ENCODE results near the gene FAT1.

Gene FAT1

DNA sequence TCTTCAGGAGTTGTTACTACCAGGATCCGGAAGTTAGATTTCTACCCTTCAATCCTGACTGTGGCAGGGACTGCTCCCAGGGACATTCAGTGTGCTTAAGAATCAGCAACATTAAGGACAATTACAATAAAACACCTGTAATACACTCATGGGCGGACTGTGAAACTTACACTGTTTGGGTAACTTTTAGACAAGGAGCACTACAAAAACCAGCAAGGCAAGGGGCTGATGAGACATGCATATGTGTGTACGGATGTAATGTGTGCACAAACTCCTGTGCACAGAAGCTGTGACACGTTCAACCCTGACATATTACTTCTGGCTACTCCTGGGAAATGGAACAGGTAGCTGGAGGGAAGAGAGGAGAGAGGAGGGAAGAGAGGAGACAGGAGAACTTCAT lies 75.8 kb downstream of the FAT1 start:
- DNase-seq, result no peak

DNA sequence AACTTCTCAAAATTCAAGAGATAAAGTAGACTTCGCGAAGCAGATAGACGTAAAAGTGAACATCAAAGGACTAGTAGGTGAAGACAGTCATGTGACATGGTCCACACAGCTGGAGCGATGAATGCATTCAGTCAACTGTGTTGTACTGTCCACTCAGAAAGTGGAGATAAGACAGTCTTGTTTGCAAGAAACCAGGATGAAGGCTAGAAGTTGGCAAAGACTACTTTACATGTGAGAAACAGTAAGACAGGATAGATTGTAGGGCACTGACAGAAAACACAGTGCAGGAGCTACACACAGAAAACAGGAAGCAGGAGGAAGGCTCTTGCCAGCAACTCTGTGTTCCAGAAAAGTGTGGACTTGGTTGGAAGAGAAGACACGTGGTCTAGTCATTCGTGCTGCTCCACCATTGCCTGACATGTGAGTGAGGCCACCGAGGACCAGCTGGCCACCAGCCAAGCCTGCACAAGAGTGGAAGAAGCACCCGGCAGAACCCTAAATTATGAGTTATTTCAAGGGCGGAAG lies 78.9 kb downstream of the FAT1 start:
- DNase-seq, result no peak

DNA sequence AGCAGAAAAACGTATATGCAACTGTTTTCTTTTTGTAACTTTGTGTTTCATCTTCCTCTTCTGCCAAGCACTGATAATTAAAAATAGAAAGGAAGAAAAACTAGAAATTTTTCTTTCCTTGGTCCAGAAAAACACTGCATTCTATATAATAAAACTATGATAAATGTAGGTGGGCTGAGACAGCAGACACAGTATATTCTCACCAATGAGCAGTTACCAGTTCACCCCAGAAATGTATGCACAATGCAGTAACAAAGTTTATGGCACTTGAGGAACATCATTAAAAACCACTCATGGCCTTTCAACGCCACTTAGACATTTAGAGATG lies 79.4 kb downstream of the FAT1 start:
- no peak for DNase-seq

DNA sequence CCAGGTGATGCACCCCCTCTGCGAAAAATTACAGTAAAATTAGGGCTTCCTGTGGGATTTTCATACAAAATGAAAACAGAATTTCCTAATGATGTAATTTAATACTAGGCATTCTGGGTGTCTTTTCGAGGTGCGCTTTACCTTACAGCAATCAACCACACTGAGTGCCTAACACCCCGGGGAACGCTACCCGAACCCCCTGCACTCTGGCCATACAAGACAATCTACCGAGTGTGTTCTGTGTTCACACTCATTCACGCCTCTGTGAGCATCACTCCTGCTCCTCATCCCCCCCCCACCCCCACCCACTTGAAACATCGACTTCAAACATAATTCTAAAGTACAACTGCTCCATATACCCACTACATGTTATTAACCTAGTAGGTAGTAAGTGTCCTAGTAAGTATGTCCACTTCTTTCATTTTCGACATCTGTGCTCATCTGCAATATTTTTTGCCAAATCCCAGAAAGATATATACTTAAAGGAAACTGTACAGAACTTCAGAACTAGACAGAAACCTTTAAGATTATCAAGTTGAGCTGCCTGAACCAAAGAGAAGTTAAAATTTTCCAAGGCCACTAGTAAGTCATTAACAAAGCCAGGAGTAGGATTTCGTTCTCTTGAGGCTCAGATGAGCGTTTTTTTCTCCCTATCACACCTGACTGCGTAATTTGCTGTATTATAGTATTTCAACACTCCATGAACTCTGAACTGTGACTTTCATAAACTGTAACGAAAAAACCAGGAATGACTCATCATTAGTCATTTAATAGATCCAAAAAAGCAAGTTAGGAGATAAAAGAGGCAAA lies 80.0 kb downstream of the FAT1 start:
- no peak for DNase-seq

DNA sequence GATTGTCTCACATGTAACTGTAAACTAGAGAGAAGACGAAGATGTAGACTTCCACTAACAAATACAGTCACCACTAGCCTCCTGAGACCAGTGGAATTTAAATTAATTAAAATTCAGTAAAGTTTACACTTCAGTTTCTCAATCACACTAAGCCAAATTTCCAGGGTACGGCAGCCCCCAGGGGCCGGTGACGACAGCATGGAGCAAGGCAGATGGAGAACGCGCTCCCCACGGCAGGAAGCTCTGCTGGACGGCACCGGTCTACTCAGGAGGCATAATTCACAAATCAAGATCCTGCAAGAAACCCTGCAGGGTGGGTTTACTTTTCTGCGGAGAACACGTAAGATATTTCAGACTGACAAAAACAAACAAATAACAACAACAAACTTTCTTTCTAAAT lies 80.7 kb downstream of the FAT1 start:
- DNase-seq, result no peak

DNA sequence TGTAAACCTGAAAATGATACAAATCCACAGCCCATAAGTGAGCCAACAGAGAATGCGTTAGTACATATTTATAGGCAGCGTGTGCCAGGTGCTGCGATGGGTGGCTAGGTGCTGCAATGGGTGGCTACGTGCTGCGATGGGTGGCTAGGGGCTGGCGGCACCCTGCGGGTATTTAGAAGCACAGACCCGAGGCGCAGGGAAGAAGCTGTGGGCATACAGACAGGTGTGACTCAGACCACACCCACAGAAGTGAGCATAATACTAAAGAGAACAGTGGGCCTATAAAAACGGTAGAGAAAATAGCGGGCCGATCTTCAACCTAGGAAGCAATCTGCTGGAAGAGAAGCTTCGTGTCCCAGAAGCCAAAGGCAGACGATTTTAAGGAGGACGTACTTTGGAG lies 81.1 kb downstream of the FAT1 start:
- DNase-seq, result no peak

DNA sequence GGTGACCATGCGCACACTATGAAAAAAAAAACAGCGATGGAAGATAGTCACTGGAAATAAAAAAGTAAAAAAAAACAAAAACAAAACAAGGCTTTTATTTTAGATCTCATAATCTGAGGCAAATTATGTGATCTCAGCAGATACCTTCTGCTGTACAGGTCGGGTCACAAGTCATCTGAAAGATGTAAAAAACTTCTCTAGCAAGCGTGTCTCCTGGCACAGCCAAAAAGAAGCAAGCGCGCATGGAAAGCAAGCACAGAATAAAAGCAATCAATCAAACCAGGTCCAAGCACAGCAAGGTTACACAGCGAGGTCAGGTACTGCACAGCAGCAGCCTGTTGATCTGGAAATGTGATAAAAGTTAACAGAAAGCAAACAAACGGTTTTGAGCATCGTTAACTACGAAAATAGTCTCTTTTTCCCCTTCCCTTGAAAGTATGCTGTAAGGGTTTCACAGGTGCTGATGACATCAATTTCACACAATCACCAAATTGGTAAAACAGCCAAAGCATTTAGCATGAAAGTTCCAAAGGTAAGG lies 89.0 kb downstream of the FAT1 start:
- DNase-seq, result no peak

DNA sequence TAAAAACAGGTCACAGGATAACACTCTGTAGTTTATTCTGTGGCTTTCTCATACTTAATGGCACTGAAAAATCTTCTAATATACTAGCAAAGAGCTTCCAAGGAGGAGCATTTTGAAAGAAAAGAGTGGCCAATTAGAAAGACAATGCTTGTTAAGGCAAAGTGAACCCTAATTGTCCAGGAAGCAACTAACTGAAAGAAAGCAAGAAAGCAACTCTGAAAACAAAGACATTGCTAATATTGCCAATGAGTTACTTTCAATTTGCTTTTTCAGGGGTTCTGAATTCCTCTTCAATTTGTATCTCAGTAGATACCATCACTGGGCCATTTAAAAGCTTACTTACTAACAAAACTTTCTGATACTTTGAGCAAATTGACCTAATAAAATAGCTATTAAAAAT lies 89.8 kb downstream of the FAT1 start:
- DNase-seq, result no peak

DNA sequence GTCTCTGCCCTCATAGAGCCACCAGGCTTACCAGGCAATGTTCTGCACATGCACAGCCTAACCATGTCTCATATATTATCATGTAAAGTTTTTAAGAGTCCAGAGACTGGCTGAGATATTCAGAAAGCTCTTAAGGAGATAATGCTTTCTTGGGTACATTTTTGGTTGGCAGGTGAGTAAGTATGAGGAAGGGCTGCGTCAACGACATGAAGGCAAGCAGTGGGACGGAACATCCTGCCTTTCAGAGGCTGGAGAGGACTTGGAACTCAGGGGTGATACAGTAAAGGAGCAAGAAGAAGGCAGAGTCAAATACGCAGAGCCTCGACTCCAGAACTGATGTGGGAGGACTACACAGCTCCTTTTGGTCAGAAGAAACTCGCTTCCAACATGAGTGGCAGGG lies 93.5 kb downstream of the FAT1 start:
- DNase-seq, result no peak

DNA sequence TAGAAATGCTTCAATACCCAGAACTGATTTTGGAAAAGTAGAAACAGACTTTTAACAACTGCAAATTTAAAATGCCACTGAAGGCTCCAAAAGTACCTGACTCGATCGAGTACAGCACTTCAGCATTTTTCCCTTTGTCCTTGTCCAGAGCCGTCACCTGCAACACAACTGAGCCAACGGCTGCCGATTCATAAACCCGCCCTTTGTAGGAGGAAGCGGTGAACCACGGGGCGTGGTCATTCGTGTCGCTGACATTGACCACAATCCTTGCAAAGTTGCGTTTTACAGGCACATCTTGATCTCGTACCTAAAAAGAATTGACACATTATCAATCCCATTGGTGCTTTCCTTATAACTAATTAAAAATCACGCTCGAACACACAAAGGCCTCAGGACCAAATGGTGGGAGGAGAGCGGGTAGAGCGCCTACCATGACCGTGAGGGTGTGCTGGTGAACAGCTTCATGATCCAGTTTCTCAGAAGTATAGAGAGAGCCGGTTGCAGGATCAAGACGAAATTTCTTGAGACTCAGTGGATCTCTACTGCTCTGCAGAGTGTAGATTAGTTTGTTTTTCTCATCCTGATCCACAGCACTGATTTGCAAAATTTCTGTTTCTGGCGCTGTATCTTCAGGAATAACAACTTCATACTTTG lies 95.5 kb downstream of the FAT1 start:
- DNase-seq, result no peak

DNA sequence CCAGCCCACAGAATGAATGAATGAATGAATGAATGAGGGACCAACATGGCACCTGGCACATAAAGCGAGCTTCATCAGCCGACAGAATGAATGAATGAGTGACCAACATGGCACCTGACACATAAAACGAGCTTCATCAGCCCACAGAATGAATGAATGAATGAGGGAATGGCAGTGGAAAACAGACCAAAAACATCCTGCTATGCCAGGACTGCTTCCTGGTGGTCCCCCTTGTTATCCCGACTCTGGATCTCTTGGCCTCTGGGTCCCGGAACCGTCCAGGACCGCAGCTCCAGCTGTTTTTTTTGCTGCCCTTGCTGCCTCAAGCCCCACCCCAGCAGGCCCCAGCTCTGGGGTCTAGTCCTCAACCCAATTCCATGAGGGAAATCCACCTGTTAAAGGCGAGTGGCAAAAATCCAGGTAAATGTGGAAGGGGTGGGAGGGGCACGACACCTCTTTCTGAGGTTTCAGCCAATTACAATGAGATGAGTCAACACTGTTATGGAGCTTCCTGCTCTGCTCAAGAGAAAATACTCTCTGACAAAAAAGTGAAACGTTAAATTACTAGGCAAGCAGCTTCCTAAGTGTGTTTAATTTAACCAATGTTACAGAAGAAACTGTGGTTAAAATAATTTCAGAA lies 96.3 kb downstream of the FAT1 start:
- DNase-seq, result no peak

DNA sequence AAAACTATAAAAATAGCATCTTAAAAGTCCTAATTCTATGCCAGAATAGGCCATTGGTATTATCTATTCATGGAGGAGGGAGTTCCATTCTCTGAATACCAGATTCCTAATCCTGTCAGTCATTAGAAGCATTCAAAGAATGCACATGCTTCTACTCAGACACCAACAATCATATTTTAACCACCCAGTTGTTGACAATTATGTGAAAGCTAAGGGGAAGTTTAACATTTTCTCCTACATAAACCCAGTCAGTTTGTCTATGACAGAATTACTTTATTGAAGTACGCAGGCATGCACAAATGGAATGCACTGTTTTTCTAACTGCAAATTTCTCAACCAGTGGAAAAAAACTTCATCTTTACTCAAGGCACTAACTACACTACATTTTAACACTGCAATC lies 98.7 kb downstream of the FAT1 start:
- no peak for DNase-seq

DNA sequence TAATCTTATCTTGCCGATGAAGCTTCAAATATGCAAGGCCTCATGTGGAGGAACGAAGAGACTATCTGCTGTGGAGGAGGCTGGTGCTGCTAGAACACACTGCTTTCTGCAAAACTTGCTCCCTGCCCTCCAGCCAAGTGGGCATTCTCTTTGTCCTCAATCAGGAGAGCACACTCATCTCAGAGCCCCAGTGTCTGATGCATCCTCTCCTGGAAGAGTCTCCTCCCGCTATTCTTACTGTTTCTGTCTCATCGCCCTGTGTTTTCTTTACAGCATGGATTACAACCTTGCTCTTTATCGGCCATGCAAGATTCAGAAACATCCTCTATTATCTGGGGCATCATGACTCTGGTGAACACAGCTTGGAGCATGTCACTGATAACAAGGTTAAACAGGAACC lies 100.1 kb downstream of the FAT1 start:
- no peak for DNase-seq

DNA sequence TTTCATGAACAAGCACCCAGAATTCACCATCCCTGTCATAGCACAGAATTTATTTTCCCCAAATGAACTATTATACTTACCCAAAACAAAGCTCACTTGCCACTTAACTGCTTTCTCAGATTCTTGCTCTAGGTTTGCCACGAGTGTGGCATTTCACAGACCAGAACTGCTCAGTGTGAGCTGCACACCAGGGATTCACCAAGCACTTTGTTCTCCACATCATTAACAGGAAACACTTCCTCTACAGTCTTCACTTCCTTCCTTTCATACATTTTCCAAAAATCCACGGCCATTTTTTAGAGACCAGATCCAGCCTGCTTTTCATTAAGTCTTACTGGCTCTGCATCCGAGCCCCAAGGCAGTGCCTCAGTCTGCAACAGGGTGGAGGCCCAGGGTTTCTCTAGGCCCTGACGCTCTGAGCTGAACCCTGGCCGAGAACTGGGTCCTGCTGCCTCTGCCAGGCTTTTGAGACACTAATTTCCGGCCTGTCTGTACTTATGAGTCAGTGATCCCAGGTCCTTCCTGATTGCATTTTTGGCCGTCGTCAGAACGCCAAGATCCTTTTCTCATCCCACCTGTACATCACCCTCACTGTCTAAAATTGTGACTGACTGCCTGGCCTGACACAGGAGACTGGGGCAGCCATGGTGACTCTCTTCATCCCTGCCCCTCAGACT lies 100.7 kb downstream of the FAT1 start:
- no peak for DNase-seq

DNA sequence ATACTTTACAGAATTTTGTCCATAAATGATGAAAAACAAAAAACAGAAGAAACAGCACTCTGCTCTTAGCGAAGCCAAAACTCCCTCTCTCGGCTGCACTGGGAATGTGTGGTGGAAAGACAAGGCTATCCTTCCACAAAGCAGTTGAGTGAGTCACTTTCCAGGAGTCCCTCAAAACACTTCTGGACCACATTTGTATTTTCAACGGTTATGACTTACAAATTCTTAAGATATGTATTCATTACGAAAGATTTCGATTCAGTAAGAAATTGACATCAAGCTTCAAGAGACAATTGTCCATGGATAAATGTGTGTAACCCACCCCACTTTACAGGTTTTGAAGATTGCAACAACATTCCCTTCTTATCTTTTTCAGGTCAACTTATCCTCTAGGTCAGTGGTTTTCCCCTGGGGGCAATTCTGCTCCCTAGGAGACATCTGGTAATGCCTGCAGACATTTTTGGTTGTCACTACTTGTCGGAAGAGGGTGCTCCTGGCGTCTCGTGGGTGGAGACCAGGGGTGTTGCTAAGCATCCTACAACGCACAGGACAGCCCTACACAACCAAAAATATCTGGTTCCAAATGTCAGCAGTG lies 101.6 kb downstream of the FAT1 start:
- no peak for DNase-seq

DNA sequence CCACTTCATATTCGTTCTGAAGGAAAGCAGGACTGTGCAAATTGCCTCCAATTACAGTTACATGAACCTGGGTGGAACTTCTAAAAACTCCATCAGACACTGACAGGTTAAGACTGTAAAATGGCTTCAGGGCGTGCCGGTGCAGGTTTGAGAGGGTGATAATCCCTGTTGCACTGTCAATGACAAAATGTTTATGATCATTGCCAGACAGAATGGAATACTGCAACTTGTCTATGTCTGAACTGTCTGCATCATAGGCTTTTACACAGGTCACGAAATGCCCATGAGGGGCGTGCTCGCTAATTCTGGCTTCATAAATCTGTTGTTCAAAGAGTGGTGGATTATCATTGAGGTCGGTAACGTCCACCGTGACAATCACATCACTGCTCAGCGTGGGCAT lies 104.6 kb downstream of the FAT1 start:
- no peak for DNase-seq

DNA sequence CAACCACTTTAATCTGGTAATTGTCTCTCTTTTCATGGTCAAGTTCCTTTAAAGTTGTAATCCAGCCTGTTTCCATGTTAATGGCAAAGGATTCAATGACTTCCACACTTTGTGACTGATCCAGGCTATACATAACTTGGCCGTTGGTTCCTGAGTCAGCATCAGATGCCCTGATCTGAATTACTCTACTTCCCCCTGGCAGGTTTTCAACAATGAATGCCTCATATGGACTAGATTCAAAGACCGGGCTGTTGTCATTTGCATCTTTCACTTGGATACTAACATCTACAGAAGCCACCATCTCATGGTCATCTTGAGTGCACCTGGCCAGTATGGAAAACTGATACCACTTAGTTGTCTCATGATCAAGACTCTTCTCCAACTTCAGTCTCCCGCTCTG lies 105.7 kb downstream of the FAT1 start:
- DNase-seq, result no peak

DNA sequence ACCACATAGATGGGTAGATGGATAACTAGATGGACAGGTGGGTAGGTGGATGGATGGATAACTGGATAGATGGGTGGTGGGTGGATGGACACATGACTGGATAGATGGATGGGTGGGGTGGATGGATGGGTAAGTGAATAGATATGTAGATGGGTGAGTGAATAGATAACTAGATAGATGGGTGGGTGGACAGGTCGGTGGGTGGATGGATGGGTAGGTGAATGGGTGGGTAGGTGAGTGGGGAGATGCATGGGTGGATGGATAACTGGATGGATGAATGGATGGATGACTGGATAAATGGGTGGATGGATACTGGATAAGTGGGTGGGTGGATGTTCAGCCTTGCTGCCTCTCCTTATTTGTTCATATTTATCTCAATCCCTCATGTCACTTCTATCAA lies 116.2 kb downstream of the FAT1 start:
- no peak for DNase-seq

DNA sequence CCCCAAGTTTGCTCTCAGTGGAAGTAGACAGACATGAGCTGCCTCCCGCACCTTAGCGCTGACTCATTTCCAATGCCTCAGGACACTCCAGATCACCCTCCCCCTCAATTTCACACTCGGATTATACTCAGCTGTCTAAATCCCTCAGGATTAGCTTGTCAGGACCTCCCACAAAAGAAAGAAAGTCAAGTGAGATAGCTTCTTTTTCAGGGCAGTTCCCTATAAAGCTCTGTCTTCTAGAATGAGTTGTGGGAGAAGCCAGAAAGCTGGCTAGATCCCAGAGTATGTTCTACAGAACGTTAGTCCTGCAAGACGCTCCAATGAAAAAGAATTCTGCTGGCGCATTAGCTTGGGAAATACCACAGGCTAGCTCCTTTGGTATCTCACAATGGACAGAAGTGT lies 117.1 kb downstream of the FAT1 start:
- DNase-seq, result no peak

DNA sequence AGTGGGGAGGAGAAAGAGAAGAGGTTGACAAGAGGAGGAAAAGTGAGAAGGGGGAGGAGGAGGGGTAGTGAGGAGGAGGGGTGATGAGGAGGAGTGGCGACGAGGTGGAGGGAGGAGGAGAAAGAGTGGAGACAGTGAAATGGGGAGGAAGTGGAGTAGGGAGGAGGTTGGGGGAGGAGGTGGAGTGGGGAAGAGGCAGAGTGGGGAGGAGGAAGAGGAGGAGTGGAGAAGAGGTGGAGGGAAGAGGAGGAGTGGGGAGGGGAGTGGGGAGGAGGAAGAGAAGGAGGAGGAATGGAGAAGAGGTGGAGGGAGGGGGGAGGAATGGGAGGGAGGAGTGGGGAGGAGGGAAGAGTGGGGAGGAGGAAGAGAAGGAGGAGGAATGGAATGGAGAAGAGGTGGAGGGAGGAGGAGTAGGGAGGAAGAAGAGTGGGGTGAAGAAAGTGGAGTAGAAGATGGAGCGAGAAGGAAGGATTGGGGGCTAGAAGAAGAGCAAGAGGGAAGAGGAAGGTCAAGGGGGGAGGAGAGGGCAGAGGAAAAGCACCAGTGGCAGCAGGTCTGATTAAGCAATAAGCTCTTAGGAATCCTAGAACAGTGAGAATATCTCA lies 118.3 kb downstream of the FAT1 start:
- DNase-seq, result no peak

DNA sequence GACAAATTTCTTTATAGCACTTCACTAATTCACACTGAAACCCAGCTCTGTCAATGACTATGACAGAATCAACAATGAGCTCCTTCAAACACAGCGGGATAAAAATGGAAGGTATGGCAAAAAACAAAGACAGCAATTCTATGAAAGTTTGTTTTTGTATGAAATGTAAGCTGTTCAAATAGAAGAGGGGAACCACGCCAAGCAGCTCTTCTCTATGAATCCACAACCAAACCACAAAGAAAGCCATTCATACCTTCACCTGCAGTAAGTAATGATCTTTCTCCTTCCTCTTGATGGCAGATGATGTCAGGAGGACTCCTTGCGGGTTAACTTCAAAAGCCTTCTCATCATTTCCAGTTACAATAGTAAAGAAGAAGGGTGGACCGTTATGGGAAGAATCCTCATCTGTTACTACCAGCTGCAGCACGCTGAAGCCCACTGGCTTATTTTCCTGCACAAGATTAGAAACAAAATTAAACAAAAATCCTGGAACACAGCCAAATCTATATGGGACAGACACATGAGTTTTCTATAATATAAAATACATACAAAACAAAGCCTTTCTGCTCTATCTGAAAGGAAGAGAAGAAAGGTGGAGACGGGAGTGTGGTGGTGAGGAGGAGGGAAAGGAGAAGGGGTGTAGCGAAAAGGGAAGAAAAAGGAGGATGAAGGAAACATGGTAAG lies 119.4 kb downstream of the FAT1 start:
- DNase-seq, result no peak

DNA sequence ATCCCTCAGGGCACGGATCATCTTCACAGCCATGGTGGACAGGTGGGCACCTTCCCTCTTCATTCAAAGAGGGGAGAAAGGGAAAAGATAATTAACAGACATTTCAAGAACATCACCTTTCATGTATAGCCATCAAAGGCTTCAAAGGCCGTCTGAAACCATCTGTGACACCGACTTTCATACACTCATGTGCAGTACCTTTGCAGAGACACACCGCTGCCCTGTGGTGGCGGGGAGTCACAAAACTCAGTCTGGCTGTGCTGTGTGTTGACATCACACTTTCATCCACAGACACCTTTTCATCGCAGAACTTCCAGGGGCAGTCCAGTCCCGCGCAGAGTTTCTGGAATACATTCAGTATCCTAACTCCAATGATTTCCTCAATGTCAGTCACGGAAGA lies 120.7 kb downstream of the FAT1 start:
- DNase-seq, result no peak
